GM23248 (cell line): ENCODE measurements around the gene GAS2L1. TPM values are rescaled to one million over a fixed set of nuclear protein-coding genes. Genes with fewer than 3 reads are reported as not detected.

Experiments used
- DNase-seq: peaks from one replicate; pipeline ENCODE4 v3.0.0-alpha.2; 2015
- H2AFZ ChIP-seq: fragments of 200-600 bp; sonication (generic); 2 replicates; pipeline ENCODE4 v1.6.1; 2016; ENCODE audit warnings: antibody characterized with exemption
- H3F3A ChIP-seq: fragments of 200-600 bp; sonication (generic); 2 replicates; pipeline ENCODE4 v1.6.1; 2016; ENCODE audit warnings: mild to moderate bottlenecking, antibody characterized with exemption, mixed run types; ENCODE audit not compliant: insufficient read depth
- H3K27ac ChIP-seq: fragments of 200-600 bp; sonication (generic); 2 replicates; pipeline ENCODE4 v1.5.1; 2016; ENCODE audit warnings: mild to moderate bottlenecking
- H3K27me3 ChIP-seq: fragments of 200-600 bp; sonication (generic); replicated peaks from 2 replicates; pipeline ENCODE4 v1.6.1; 2016; ENCODE audit warnings: mild to moderate bottlenecking; ENCODE audit not compliant: insufficient read depth
- H3K36me3 ChIP-seq: fragments of 200-600 bp; sonication (generic); 2 replicates; pipeline ENCODE4 v1.6.1; 2016; ENCODE audit warnings: low read depth, mild to moderate bottlenecking
- H3K4me1 ChIP-seq: fragments of 200-600 bp; sonication (generic); 2 replicates; pipeline ENCODE4 v1.6.1; 2016; ENCODE audit warnings: mild to moderate bottlenecking; ENCODE audit not compliant: insufficient read depth
- H3K4me2 ChIP-seq: fragments of 200-600 bp; sonication (generic); one replicate; pipeline ENCODE4 v1.6.1; 2016; ENCODE audit warnings: mild to moderate bottlenecking; ENCODE audit not compliant: unreplicated experiment
- H3K4me3 ChIP-seq: fragments of 200-600 bp; sonication (generic); 2 replicates; pipeline ENCODE4 v1.5.1; 2016; ENCODE audit warnings: mild to moderate bottlenecking
- H3K79me2 ChIP-seq: fragments of 200-600 bp; sonication (generic); 2 replicates; pipeline ENCODE4 v1.6.1; 2016; ENCODE audit warnings: mild to moderate bottlenecking; ENCODE audit not compliant: insufficient read depth
- H3K9ac ChIP-seq: fragments of 200-600 bp; sonication (generic); 2 replicates; pipeline ENCODE4 v1.6.1; 2016; ENCODE audit warnings: mild to moderate bottlenecking
- H3K9me2 ChIP-seq: fragments of 200-600 bp; sonication (generic); 2 replicates; pipeline ENCODE4 v1.6.1; 2016; ENCODE audit warnings: mixed run types, mild to moderate bottlenecking, moderate library complexity; ENCODE audit not compliant: insufficient read depth
- H3K9me3 ChIP-seq: fragments of 200-600 bp; sonication (generic); one replicate; pipeline ENCODE4 v1.6.1; 2017; ENCODE audit warnings: low read depth
- H4K20me1 ChIP-seq: fragments of 200-600 bp; sonication (generic); 2 replicates; pipeline ENCODE4 v1.6.0; 2016; ENCODE audit not compliant: insufficient read depth
- EZH2 ChIP-seq: fragments of 200-600 bp; sonication (generic); IDR thresholded peaks from 2 replicates; pipeline ENCODE4 v1.6.1; 2018; ENCODE audit warnings: antibody characterized with exemption, mild to moderate bottlenecking; ENCODE audit not compliant: insufficient read depth, poor library complexity, severe bottlenecking
- EZH2phosphoT487 ChIP-seq: fragments of 200-600 bp; sonication (generic); IDR thresholded peaks from 2 replicates; pipeline ENCODE4 v1.6.1; 2018; ENCODE audit warnings: antibody characterized with exemption, moderate library complexity, mild to moderate bottlenecking, low read depth; ENCODE audit not compliant: insufficient read depth
- WGBS, 2 experiments: methylation state at CpG; one replicate each; pipeline ENCODE4 v1.1.6; 2015 to 2017; ENCODE audit warnings: low lambda C conversion rate in 2 of 2, low coverage in 1 of 2; ENCODE audit errors: missing lambda C conversion rate in 2 of 2; 5-methylcytosine and 5-hydroxymethylcytosine counted together
- in situ Hi-C: fragments of 300-500 bp; cut with MboI; formaldehyde crosslinking; loops from 2 replicates; pipeline ENCODE4 v1.15.0; 2020
- polyA plus RNA-seq: library from polyadenylated mRNA; unstranded; fragments of >200 nt; fragmentation: Nextera tagmentation; extraction: Ambion mirVana; gene quantifications from 2 replicates; pipeline ENCODE4 v1.2.1, GENCODE V29; 2016
- total RNA-seq: library from RNA; depleted of rRNA; stranded (reverse); fragments of >200 nt; shearing (Covaris generic); gene quantifications from 2 replicates; pipeline ENCODE4 v1.2.3, GENCODE V29; 2014

The GAS2L1 gene
- total and polyA plus RNA-seq, 2 experiments from 2014 or later, result 21.2 to 23.7 TPM

GRCh38 chr22:29309332-29310064 is 3.0 kb downstream of the GAS2L1 start:
- Histone ChIP-seq H4K20me1 (no peaks in the 10 kb centered on the region), H3K79me2 (peaks cover 24% of the 10 kb centered on the region), H3K27me3 (peaks cover 13% of the 10 kb centered on the region), H3K4me1 (peaks cover 21% of the 10 kb centered on the region), H3K9me3 (no peaks in the 10 kb centered on the region), H3K9ac (peak overlapping the region; percentile 53; the same call in 1 of the 2 replicates), H3K27ac (peak overlapping the region; percentile 84), H3K36me3 (no peaks in the 10 kb centered on the region), H3K9me2 (no peaks in the 10 kb centered on the region), H3K4me2 (peak overlapping the region; percentile 64), H3K4me3 (peak overlapping the region; percentile 87; the same call in 1 of the 2 replicates), H3F3A (no peaks in the 10 kb centered on the region; the same call in 1 of the 2 replicates), H2AFZ (no peak overlapping the region)
- in situ Hi-C loops, result no loop called here
- DNase-seq, result peak; percentile 24
- TF ChIP-seq EZH2phosphoT487 (no peak), EZH2 (no peak)
- WGBS, 2 experiments, result 91 to 94% methylated on average over 18 to 19 of the region's 21 CpGs

DNA sequence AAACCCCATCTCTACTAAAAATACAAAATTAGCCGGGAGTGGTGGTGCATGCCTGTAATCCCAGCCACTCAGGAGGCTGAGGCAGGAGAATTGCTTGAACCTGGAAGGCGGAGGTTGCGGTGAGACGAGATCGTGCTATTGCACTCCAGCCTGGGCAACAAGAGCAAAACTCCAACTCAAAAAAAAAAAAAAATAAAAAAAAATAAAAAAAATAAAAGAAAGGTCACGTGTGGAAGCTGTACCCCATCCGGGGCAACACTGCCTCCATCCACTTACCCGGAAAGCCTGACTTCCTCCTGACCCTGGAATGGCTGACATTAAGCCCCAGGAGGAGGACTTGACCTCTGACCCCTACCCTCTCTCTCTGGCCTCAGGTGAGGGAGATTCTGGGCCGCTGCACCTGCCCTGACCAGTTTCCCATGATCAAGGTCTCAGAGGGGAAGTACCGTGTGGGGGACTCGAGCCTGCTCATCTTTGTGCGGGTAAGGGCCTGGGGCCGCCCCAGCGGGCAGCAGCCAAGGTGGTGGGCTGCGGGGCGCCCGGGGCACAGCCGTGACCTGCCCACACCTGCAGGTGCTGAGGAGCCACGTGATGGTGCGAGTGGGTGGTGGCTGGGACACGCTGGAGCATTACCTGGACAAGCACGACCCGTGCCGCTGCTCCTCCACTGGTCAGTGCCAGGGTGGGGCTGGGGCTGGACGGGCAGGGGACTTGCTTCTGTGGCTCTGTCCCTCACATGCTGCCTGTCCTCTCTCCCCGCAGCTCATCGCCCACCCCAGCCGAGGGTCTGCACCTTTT is 3.8 kb downstream of the GAS2L1 start:
- Histone ChIP-seq H3K9ac (peak overlapping the region; percentile 86), H2AFZ (no peak overlapping the region), H3K27me3 (peaks cover 17% of the 10 kb centered on the region), H3K4me1 (peaks cover 21% of the 10 kb centered on the region), H3K27ac (peak overlapping the region; percentile 84), H3K79me2 (peaks cover 24% of the 10 kb centered on the region), H3K4me3 (no peak overlapping the region), H4K20me1 (no peaks in the 10 kb centered on the region), H3F3A (no peaks in the 10 kb centered on the region; the same call in 1 of the 2 replicates), H3K9me3 (no peaks in the 10 kb centered on the region), H3K9me2 (no peaks in the 10 kb centered on the region), H3K36me3 (no peaks in the 10 kb centered on the region), H3K4me2 (no peak overlapping the region)
- 62 to 63% methylated on average over 23 to 27 of the region's 28 CpGs for WGBS, 2 experiments
- TF ChIP-seq EZH2phosphoT487 (no peak), EZH2 (no peak)
- DNase-seq, result peak; percentile 28
- in situ Hi-C loops, result no loop called here

- Histone ChIP-seq H3K9me2 (no peaks in the 10 kb centered on the region), H3K36me3 (no peaks in the 10 kb centered on the region), H3K4me1 (peaks cover 21% of the 10 kb centered on the region), H3K27ac (peak overlapping the region; percentile 84), H3K9me3 (no peaks in the 10 kb centered on the region), H3K27me3 (peaks cover 19% of the 10 kb centered on the region), H4K20me1 (no peaks in the 10 kb centered on the region), H3K4me3 (peak overlapping the region; percentile 38), H3K4me2 (peak overlapping the region; percentile 33), H3F3A (no peaks in the 10 kb centered on the region; the same call in 1 of the 2 replicates), H3K79me2 (peaks cover 24% of the 10 kb centered on the region), H2AFZ (0 out of 2 replicates have a peak overlapping the region, but pooled peaks have one; percentile 25), H3K9ac (peak overlapping the region; percentile 86)
- peak; percentile 99 for DNase-seq
- in situ Hi-C loops, result no loop called here
- no peak for TF ChIP-seq EZH2phosphoT487
- TF ChIP-seq EZH2, result no peak
- 10 to 11% methylated on average over 17 to 18 of the region's 18 CpGs for WGBS, 2 experiments
These were observed 4.5 kb downstream of the GAS2L1 start for GRCh38 chr22:29310863-29311339.

- peak overlapping the region; percentile 84 for H3K27ac ChIP-seq
- peaks cover 24% of the 10 kb centered on the region for H3K79me2 ChIP-seq
- peak overlapping the region; percentile 38 for H3K4me3 ChIP-seq
- H3K9me2 ChIP-seq, result no peaks in the 10 kb centered on the region
- DNase-seq, result peak; percentile 61
- WGBS, 2 experiments, result 31 to 33% methylated on average over 43 to 46 of the region's 50 CpGs
- H2AFZ ChIP-seq, result 0 out of 2 replicates have a peak overlapping the region, but pooled peaks have one; percentile 25
- H3K27me3 ChIP-seq, result peaks cover 26% of the 10 kb centered on the region
- H3K4me2 ChIP-seq, result peak overlapping the region; percentile 33
- in situ Hi-C loops, result no loop called here
- peaks cover 21% of the 10 kb centered on the region for H3K4me1 ChIP-seq
- H3K9ac ChIP-seq, result peak overlapping the region; percentile 86
- H3K9me3 ChIP-seq, result no peaks in the 10 kb centered on the region
- H3F3A ChIP-seq, result no peaks in the 10 kb centered on the region; the same call in 1 of the 2 replicates
- no peaks in the 10 kb centered on the region for H4K20me1 ChIP-seq
- no peaks in the 10 kb centered on the region for H3K36me3 ChIP-seq
- TF ChIP-seq EZH2phosphoT487, result no peak
- no peak for TF ChIP-seq EZH2
These were observed 5.2 kb downstream of the GAS2L1 start for GRCh38 chr22:29311464-29312217.
